PC-3 (cell line): Measurements from ENCODE around the gene CCDC83.

Experiments
- CTCF ChIP-seq: fragments of 300-600 bp; sonication (generic); conservative IDR thresholded peaks from 2 replicates; pipeline ENCODE4 v1.5.1; 2017; ENCODE audit warnings: antibody characterized with exemption, low read depth, mild to moderate bottlenecking, low read length
- EZH2 ChIP-seq: fragments of 300-600 bp; sonication (generic); IDR thresholded peaks from one replicate; pipeline ENCODE4 v1.6.1; 2017; ENCODE audit warnings: antibody characterized with exemption, mild to moderate bottlenecking, low read length; ENCODE audit not compliant: unreplicated experiment

GRCh38 chr11:85819441-85819840 is 35.7 kb upstream of the CCDC83 start:
- TF ChIP-seq CTCF (no peak), EZH2 (no peak)
